Activated CD8-positive, alpha-beta memory T cell treated with anti-CD3 and anti-CD28 coated beads, Interleukin-2, amount 50 U/mL, for 48 hours (primary cell): ENCODE results near the gene SLC39A11.
A peak's percentile ranks its signal among the peaks of the same experiment; 100 is the strongest.
"Not testable (repeated sequence)": the region's sequence is repeated elsewhere in the genome, so short reads cannot be mapped to it uniquely, and the experiment has no call there.

Source experiments
- DNase-seq: peaks from one replicate; pipeline ENCODE4 v3.0.0-alpha.2; 2020

The SLC39A11 gene

DNA sequence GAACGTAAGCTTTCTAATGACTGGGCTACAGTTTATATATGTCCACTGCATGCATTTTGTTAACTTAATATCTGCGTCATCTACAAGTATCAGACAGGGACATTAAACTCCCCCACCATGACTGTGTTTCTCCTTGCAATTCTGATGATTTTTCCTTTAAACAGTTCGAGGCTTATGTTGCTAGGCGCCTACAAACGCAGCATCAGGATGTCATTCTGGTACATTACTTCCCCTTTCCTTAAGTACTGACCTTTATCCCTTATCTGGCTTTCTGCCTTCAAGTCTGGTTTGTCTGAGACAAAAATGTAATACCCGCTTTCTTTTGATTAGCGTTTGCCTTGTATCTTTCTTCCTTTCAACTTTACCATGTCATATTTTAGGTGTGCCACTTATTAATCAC is 362.4 kb downstream of the SLC39A11 start:
- no peak for DNase-seq

DNA sequence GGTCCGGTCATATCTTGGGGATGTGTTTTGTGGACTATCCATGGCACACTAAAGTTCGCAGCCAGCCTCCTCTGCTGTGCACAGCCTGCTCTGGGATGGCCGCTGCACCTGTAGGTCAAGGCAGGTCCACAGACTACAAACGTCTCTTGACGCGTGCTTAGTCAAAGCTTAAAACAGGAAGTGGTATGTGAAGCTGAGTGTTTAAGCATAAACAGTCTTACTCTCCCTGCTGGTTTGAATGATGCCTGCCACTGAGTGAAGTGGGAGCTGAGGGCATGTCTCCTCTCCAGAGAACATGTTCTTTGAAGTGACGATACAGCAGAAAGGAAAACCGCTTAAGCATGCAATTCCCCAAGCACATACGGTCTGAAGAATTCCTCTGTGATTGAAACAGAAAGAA is 365.6 kb downstream of the SLC39A11 start:
- DNase-seq: peak; percentile 61

GRCh38 chr17:72725433-72726068 is 366.9 kb downstream of the SLC39A11 start:
- peak; percentile 72 for DNase-seq

- no peak for DNase-seq
These were observed 368.2 kb downstream of the SLC39A11 start for GRCh38 chr17:72724267-72724666.

DNA sequence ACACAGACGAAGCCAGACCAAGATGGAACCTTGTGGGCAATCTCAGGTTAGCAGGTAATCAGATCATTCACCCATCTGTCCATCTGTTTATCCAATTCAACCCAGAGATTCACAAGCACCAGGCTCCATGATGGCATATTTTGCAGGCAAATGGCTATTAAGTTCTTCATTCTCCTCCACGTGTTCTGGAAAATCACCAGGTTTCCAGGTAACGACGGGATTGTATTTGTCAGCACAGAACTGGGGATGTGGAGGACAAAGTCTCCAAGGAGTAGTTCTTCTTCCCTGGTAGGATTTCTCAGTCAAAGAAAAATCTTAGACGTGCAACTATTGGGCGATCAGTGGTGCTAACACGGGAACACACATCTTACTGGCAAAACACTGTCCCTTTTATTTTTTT is 368.8 kb downstream of the SLC39A11 start:
- DNase-seq: no peak

GRCh38 chr17:72720494-72720825 is 372.0 kb downstream of the SLC39A11 start:
- DNase-seq: no peak

- DNase-seq: peak; percentile 78
These were observed 372.7 kb downstream of the SLC39A11 start for GRCh38 chr17:72719578-72720493.

GRCh38 chr17:72719206-72719577 is 373.3 kb downstream of the SLC39A11 start:
- no peak for DNase-seq

DNA sequence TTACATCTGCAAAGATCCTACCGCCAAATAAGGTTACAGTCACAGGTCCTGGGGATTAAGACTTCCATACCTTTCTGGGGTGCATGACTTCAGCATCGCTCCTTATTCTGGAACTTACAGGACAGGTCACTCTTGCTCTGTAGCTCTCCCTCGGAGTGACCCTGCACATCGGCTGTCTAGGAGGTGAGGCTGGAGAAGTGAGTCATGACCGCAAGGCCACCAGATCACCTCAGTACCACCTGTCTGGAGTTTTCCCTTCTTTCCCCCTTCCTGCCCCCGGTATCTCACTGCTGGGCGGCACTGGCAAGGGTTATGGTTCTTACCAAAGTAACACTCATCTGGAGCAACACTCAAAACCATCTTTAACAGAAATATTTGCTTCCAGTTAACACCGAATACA is 374.8 kb downstream of the SLC39A11 start:
- no peak for DNase-seq

GRCh38 chr17:72717276-72717675 is 375.2 kb downstream of the SLC39A11 start:
- no peak for DNase-seq

- DNase-seq: no peak
These were observed 376.4 kb downstream of the SLC39A11 start for GRCh38 chr17:72715906-72716572.

DNA sequence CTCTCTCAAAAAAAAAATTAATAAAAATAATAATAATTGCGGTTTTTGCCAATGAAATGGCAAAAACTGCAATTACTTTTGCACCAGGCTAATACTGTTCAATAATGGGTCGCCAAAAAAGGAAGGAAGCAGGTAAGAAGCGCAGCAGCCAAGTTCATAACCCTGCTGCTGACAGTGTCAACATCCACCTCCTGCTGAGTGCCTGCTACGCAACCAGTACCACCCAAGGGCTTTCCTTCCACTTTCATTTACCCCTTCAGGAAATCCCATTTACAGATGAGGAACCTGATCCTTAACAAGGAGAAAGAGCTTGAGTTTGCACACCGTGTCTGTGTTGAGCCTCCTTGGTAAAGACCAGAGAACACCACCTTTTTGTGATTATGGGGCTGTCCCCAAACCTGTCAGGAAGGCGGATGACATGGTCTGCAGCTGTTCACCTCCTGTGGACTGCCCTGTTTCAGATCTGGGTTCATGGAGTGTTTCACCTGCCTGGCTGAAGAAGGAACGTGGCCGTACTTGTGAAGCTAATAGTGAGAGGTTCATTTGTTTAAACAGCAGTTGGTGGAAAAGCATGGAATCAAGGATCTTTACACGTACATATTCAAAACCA is 378.0 kb downstream of the SLC39A11 start:
- no peak for DNase-seq

- no peak for DNase-seq
These were observed 378.8 kb downstream of the SLC39A11 start for GRCh38 chr17:72713701-72714100.

GRCh38 chr17:72711521-72712310 is 380.8 kb downstream of the SLC39A11 start:
- DNase-seq: no peak

DNA sequence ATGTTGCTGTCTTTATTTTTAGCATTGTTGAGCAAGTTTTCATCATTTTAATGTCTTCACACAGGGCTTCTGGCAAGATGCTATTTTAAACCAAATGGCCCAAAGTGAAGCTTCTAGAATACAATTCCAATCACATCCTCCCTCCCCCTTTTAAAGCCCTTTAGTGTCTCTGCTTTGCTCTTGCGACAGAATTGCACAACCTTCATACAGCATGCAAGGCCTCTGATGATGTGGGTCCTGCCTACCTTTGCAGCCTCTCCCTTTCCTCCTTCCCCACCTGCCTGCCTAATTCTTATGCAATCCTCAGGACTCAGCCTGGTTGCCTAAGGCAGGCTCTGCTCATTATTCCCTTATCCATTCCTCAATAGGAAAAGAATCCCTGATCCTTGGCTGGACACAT is 381.7 kb downstream of the SLC39A11 start:
- no peak for DNase-seq

GRCh38 chr17:72710202-72710601 is 382.3 kb downstream of the SLC39A11 start:
- DNase-seq: no peak

GRCh38 chr17:72708682-72709081 is 383.8 kb downstream of the SLC39A11 start:
- DNase-seq: not testable (repeated sequence)

GRCh38 chr17:72707881-72708280 is 384.6 kb downstream of the SLC39A11 start:
- DNase-seq: no peak

GRCh38 chr17:72706396-72706981 is 386.0 kb downstream of the SLC39A11 start:
- DNase-seq: no peak

DNA sequence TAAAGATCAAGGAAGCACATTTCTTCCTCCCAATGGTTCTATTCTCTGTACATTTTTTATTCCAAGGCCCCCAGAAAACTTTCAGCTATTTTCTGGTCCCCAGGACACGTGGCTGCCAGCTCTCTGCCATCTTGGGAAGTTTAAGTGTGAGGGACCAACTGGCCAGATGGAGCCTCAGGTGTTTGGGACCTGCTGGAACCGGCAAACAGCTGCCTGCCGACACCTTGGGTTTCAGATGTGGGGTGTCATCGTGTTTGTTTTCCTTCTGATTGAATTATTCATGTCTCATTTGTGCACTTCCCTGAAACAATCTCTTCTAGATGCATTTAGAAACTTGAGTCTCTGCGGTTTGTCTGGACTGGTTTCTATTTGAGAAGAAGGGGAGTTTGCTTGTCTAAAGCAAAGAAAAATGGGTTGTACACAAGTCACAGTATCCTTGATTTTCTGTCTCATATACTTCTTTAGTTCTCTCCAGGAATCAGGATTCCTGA is 386.5 kb downstream of the SLC39A11 start:
- DNase-seq: no peak

DNA sequence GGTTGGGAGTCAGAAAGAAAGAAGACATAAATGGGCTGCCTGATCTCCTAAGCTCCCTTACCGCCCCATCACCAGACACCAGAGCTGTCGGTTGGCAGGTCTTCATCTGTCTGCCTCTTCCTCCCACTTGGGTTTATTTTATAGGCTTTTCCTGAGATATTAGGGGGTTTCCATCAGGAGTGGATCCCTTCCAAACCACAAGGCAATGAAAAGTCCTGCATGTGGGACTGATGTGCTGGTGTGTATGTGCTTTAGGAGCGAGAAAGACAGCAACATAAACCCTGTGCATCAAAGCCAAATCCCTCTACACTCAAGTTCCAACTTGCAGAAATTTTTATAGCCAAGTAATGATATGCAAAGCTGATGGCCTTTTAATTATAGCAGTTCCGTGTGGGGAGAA is 389.5 kb downstream of the SLC39A11 start:
- DNase-seq: no peak

DNA sequence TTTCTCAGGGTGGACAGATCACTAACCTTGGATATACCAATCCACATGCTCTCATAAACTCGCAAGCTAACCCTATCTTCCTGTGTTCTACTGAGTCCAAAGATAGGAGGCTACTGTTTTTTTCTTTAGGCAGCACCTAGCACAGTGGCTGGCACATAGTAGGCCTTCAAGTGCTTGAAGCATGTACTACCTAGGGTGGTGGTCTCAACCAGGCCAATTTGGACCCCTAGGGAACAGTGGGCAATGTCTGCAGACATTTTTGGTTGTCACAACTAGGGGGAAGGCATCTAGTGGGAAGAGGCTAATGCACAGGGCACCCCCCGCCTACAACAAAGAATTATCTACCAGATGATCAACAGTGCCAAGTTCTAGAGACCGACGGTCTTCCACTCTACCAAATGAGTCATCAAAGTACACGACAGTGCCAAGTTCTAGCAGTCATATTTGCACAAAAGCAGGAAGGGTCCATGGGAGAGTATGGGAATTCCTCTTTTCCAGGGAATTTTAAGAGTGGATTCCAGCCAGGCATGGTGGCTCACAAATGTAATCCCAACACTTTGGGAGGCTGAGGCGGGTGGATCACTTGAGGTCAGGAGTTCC is 390.3 kb downstream of the SLC39A11 start:
- DNase-seq: no peak
